Measurements from ENCODE around the gene ANKRD40.
"Not testable (repeated sequence)": the region's sequence is repeated elsewhere in the genome, so short reads cannot be mapped to it uniquely, and the experiment has no call there.

ANKRD40 gene

GRCh38 chr17:50710650-50711049 is 2.9 kb upstream of the ANKRD40 start:
- DNase-seq: no peak

- DNase-seq: no peak
Measured at GRCh38 chr17:50710025-50710424, 2.3 kb upstream of the ANKRD40 start.

- not testable (repeated sequence) for DNase-seq
Measured at GRCh38 chr17:50709053-50709452, 1.3 kb upstream of the ANKRD40 start.

GRCh38 chr17:50708050-50709000 is 611 bp upstream of the ANKRD40 start:
- DNase-seq: no peak

GRCh38 chr17:50703162-50703561 is 4.6 kb downstream of the ANKRD40 start:
- DNase-seq: no peak

- no peak for DNase-seq
Measured at GRCh38 chr17:50699410-50699809, 8.3 kb downstream of the ANKRD40 start.

- no peak for DNase-seq
Measured at GRCh38 chr17:50697663-50698272, 9.9 kb downstream of the ANKRD40 start.

GRCh38 chr17:50697062-50697461 is 10.7 kb downstream of the ANKRD40 start:
- no peak for DNase-seq

GRCh38 chr17:50696365-50696879 is 11.3 kb downstream of the ANKRD40 start:
- DNase-seq: no peak

- DNase-seq: no peak
Measured at GRCh38 chr17:50693036-50693682, 14.6 kb downstream of the ANKRD40 start.

- DNase-seq: no peak
Measured at GRCh38 chr17:50692448-50693035, 15.2 kb downstream of the ANKRD40 start.

- DNase-seq: no peak
Measured at GRCh38 chr17:50691550-50692447, 15.9 kb downstream of the ANKRD40 start.

GRCh38 chr17:50690887-50691549 is 16.7 kb downstream of the ANKRD40 start:
- no peak for DNase-seq

- no peak for DNase-seq
Measured at GRCh38 chr17:50689956-50690886, 17.5 kb downstream of the ANKRD40 start.

- DNase-seq: no peak
Measured at GRCh38 chr17:50689251-50689650, 18.5 kb downstream of the ANKRD40 start.

- no peak for DNase-seq
Measured at GRCh38 chr17:50688245-50688644, 19.5 kb downstream of the ANKRD40 start.

GRCh38 chr17:50687200-50688066 is 20.3 kb downstream of the ANKRD40 start:
- DNase-seq: no peak

- DNase-seq: no peak
Measured at GRCh38 chr17:50686494-50687199, 21.1 kb downstream of the ANKRD40 start.
